SK-N-MC (cell line): ENCODE data around the gene BACE1-AS.
"Not testable (repeated sequence)": the region's sequence is repeated elsewhere in the genome, so short reads cannot be mapped to it uniquely, and the experiment has no call there.

Experiments used
- DNase-seq: peaks from one replicate; pipeline ENCODE4 v3.0.0-alpha.2; 2011; ENCODE audit warnings: low read depth, low spot score
- H3K27ac ChIP-seq: fragments of 200-600 bp; sonication (generic); 2 replicates; pipeline ENCODE4 v1.5.1; 2016; ENCODE audit warnings: mixed run types
- H3K36me3 ChIP-seq: fragments of 200-600 bp; sonication (generic); 2 replicates; pipeline ENCODE4 v1.6.1; 2017; ENCODE audit warnings: antibody characterized with exemption, low read length, mixed read lengths; ENCODE audit not compliant: insufficient read depth
- H3K4me3 ChIP-seq: fragments of 200-600 bp; sonication (generic); 2 replicates; pipeline ENCODE4 v1.5.1; 2016
- H3K9ac ChIP-seq: fragments of 200-600 bp; sonication (generic); 2 replicates; pipeline ENCODE4 v1.8.0; 2017; ENCODE audit warnings: mixed run types, mixed read lengths; ENCODE audit not compliant: insufficient read length
- H3K9me3 ChIP-seq: fragments of 200-600 bp; sonication (generic); 2 replicates; pipeline ENCODE4 v1.6.1; 2017; ENCODE audit warnings: low read depth, mild to moderate bottlenecking, antibody characterized with exemption, low read length, moderate library complexity, mixed read lengths
- EZH2 ChIP-seq: fragments of 200-600 bp; sonication (generic); IDR thresholded peaks from one replicate; pipeline ENCODE4 v1.6.1; 2017; ENCODE audit warnings: antibody characterized with exemption
- FOXP2 ChIP-seq: optimal IDR thresholded peaks from 2 replicates; pipeline ENCODE3; 2011; ENCODE audit warnings: mild to moderate bottlenecking, moderate library complexity; ENCODE audit not compliant: insufficient read depth; ENCODE audit errors: extremely low read length, control extremely low read depth
- POLR2AphosphoS5 ChIP-seq: IDR thresholded peaks from 2 replicates; pipeline ENCODE4 v1.6.1; 2012; ENCODE audit warnings: mild to moderate bottlenecking, low read depth, low read length, borderline replicate concordance

The BACE1-AS gene

GRCh38 chr11:117265745-117266144 is 25.4 kb upstream of the BACE1-AS start:
- no peak for TF ChIP-seq FOXP2
- no peak for TF ChIP-seq POLR2AphosphoS5
- Histone ChIP-seq H3K9me3 (no peaks in the 10 kb centered on the region), H3K9ac (no peak overlapping the region), H3K27ac (no peak overlapping the region), H3K36me3 (peaks cover 33% of the 10 kb centered on the region), H3K4me3 (no peak overlapping the region)
- DNase-seq: no peak

- peaks cover 11% of the 10 kb centered on the region; the same call in 1 of the 2 replicates for H3K36me3 ChIP-seq
- H3K4me3 ChIP-seq: no peak overlapping the region
- no peak overlapping the region for H3K9ac ChIP-seq
- TF ChIP-seq POLR2AphosphoS5: no peak
- TF ChIP-seq EZH2: no peak
- no peak for TF ChIP-seq FOXP2
- no peak for DNase-seq
- no peak overlapping the region for H3K27ac ChIP-seq
- 0 out of 2 replicates have a peak, but pooled peaks cover 3% of the 10 kb centered on the region for H3K9me3 ChIP-seq
Observed at GRCh38 chr11:117269856-117270255, 21.3 kb upstream of the BACE1-AS start.

- peaks cover 7% of the 10 kb centered on the region; the same call in 1 of the 2 replicates for H3K36me3 ChIP-seq
- no peak overlapping the region for H3K9ac ChIP-seq
- H3K9me3 ChIP-seq: 0 out of 2 replicates have a peak, but pooled peaks cover 3% of the 10 kb centered on the region
- H3K4me3 ChIP-seq: no peak overlapping the region
- TF ChIP-seq EZH2 (no peak), FOXP2 (no peak), POLR2AphosphoS5 (no peak)
- H3K27ac ChIP-seq: no peak overlapping the region
- DNase-seq: no peak
Observed at GRCh38 chr11:117271208-117271607, 19.9 kb upstream of the BACE1-AS start.

- H3K36me3 ChIP-seq, DNase-seq, H3K27ac ChIP-seq: not testable (repeated sequence)
Observed at GRCh38 chr11:117272175-117272574, 19.0 kb upstream of the BACE1-AS start.

GRCh38 chr11:117273550-117274289 is 17.4 kb upstream of the BACE1-AS start:
- H3K9me3 ChIP-seq: 0 out of 2 replicates have a peak, but pooled peaks cover 3% of the 10 kb centered on the region
- H3K27ac ChIP-seq: 0 out of 2 replicates have a peak overlapping the region, but pooled peaks have one; percentile 2
- no peak overlapping the region for H3K4me3 ChIP-seq
- DNase-seq: no peak
- peaks cover 7% of the 10 kb centered on the region; the same call in 1 of the 2 replicates for H3K36me3 ChIP-seq
- no peak overlapping the region for H3K9ac ChIP-seq
- TF ChIP-seq FOXP2 (no peak), EZH2 (no peak), POLR2AphosphoS5 (no peak)

More at GRCh38 chr11:117272175-117272574, 19.0 kb upstream of the BACE1-AS start:
- not testable (repeated sequence) for H3K4me3 ChIP-seq, H3K9me3 ChIP-seq, H3K9ac ChIP-seq

- no peak overlapping the region for H3K9ac ChIP-seq
- H3K4me3 ChIP-seq: no peak overlapping the region
- DNase-seq: no peak
- no peak overlapping the region for H3K27ac ChIP-seq
- no peaks in the 10 kb centered on the region for H3K9me3 ChIP-seq
- H3K36me3 ChIP-seq: peaks cover 25% of the 10 kb centered on the region
- TF ChIP-seq FOXP2: no peak
- TF ChIP-seq POLR2AphosphoS5: no peak
- no peak for TF ChIP-seq EZH2
Observed at GRCh38 chr11:117278347-117278746, 12.8 kb upstream of the BACE1-AS start.

GRCh38 chr11:117279711-117280376 is 11.3 kb upstream of the BACE1-AS start:
- H3K27ac ChIP-seq: no peak overlapping the region
- TF ChIP-seq FOXP2 (no peak), POLR2AphosphoS5 (no peak), EZH2 (no peak)

GRCh38 chr11:117281159-117281558 is 10.0 kb upstream of the BACE1-AS start:
- TF ChIP-seq FOXP2 (no peak), POLR2AphosphoS5 (no peak), EZH2 (no peak)
- Histone ChIP-seq H3K4me3 (no peak overlapping the region), H3K9me3 (no peaks in the 10 kb centered on the region), H3K9ac (no peak overlapping the region), H3K36me3 (peaks cover 34% of the 10 kb centered on the region), H3K27ac (no peak overlapping the region)
- DNase-seq: no peak

More at GRCh38 chr11:117279711-117280376, 11.3 kb upstream of the BACE1-AS start:
- DNase-seq: no peak
- H3K36me3 ChIP-seq: peaks cover 22% of the 10 kb centered on the region
- no peak overlapping the region for H3K9ac ChIP-seq
- H3K9me3 ChIP-seq: no peaks in the 10 kb centered on the region
- no peak overlapping the region for H3K4me3 ChIP-seq
